ENCODE measurements around the gene ZBTB24.

ZBTB24 gene

DNA sequence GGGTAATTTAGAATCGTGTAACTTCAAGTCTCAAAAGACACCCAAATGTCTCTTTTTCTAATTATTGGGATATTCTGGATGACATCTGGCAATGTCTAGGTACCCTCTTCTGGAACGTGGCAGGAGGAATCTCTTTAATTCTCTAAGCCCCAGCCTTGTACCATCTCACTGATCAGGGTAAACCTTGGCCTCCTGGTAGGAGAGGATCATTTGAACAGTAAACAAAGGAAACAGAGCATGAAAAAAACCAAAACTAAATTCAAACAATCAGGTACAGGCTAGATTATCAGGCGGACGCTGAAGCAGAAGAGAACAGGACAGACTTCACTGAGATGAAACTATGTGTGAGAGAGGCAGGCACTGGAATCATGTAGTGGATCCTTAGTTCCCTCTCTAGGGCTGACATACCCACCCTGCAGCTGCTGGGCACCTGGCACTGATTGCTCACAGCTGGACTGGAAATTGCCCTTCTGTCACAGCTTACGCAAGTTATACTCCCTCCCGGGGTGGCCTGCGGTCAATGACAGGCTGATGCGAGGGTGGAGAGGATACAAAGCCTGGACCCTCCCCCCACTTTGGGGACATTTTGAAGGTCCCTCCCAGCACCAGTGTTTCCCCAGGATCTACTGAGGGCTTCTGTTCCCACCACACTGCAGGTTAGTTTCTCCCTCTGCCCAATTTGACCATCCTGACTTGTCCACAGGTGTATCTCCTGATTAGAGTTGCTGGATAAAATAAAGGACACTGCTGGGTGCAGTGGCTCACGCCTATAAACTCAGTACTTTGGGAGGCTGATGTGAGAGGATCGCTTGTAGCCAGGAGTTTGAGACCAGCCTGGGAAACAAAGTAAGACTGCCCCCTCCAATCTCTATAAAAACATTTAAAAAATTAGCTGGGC lies 20.6 kb upstream of the ZBTB24 start:
- no peak for DNase-seq (ENCODE audit: extremely low read depth in 1 of 2, low read depth in 1 of 2)

DNA sequence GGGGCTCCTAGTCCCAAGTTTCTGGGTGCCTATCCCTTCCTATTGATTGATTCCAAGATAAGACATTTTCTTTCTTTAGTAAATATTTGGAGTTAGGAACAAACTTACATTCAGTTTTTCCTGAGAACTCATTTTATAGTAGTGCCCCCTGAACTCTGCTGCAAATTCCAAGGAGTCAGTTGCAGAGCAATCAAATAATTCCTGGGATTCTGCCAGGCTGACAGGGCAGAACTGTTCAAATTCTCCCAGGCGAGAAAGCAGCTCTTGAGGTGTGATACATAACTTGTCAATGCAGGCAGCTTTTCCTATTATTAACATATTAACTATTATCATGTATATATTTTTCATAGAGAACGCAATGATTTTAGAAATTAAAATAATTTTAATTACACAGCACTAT lies 15.9 kb upstream of the ZBTB24 start:
- DNase-seq (ENCODE audit: extremely low read depth in 1 of 2, low read depth in 1 of 2), result no peak

DNA sequence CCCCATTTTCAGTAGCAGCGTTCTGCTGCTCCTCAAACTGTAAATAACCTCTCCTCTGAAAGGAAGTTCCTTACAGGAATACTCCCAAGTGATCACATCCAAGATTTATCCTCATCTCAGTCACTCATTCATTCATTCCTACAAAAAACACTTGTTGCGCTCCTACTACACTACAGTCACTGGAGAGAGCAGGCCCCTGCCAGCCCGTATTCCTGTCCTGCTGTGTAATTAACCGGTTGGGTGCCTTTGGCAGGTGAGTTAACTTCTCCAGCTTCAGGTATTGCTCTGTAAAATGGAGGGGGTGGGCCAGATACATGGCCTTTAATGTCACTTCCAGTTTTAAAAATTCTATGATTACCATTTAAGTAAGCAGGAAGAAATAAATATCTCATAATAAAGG lies 15.0 kb upstream of the ZBTB24 start:
- DNase-seq (ENCODE audit: extremely low read depth in 1 of 2, low read depth in 1 of 2), result no peak

DNA sequence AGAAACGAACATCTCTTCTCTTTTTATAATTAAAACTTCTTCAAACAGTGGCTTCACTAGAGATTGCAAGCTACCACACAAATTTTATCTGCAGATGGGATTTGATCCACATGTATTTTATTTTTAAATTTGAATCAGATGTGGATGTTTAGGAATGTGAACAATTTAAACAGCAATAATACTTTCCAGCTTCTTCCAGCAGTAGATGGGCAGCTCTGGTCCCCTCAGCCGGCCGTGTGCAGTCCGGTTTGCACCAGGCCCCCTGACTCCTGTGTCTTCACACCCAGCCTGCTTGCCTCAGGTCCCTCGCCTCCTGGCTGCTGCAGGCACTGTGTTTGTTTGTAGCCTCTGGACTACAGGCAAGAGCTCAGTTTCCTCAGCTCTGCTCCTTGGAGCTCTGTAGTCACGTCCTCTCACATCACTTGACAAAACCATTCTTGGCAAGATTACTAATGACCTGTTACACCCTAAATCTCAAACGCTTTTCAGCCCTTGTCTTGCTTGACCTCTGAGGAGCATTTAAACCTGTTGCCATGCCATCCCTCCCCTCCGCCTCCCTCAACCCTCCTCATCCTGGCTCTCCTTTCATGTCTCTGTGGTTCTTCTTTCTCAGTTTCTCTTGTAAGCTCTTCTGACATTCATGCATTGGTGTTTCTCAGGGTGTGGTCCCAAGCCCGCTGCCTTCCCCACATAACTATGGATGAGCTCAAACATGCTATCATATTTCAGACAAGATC lies 13.2 kb upstream of the ZBTB24 start:
- no peak for DNase-seq (ENCODE audit: extremely low read depth in 1 of 2, low read depth in 1 of 2)

DNA sequence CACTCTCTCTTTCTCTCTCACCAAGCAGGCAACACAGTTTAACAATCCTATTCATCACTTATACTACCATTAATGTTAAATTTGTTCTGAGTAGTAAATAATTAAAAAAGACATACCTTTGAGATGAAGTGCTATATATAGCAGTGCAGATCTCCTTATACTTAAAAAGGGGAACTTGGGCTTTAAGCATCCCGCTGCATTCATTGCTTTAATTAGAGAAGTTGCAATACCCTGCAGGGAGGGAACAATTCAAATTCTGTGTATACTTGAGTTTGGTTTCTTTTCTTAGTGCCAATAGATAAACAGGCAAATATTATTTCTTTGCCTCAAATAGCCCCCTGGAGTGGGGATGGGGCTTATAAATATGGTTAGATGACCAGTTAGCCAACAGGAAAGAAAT lies 10.8 kb upstream of the ZBTB24 start:
- no peak for DNase-seq (ENCODE audit: extremely low read depth in 1 of 2, low read depth in 1 of 2)

DNA sequence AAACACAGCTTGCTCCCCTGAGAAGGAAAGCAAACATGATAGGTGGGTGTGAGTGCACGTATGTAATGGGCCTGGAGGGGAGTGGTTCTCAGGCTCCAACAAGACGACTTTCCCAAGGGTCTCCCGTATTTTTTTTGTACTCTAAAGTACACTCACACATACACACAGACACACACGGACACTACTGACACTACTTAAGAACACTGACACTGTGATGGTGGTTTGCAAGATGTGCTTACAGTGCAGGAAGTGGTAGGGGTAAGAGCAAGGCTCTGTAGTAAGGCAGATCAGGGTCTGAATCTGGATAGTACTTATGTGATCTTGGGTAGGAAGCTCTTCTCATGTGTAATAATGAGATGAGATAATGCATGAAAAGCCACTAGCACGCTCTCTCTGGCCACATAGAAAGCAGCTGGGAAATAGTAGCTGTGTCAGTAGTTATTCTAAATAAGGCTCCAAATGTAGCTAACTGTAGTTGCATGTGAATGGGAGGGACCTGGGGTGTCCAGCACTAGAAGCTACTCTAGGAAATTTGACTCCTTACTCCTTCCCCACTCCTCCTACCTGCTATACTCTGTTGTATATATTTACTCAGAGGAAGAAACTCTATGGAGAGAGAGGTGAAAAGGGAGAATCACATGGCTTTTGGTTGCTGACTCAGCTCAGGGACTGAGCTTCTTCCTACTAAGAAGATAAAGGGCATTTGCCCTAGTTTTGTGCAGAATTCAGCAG lies 8.4 kb upstream of the ZBTB24 start:
- no peak for DNase-seq (ENCODE audit: extremely low read depth in 1 of 2, low read depth in 1 of 2)

DNA sequence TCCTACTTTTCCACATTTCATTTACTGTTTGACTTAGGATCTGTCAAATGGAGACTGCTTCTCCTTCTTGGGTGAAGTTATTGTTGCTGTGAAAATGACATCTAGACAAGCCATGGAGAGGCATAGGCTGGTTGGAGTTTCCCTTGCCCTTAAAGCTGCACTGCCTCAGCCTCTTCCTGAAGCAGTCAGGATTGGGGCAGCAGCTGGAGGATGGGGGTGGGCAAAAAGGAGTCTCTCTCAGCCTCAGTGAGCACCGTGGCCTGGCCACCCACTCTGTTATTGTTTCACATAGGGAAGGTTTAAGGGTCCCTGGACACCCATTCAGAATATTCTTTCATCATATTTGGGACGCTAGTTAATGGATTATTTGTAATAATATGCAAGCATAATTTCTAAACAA lies 7.7 kb upstream of the ZBTB24 start:
- DNase-seq (ENCODE audit: extremely low read depth in 1 of 2, low read depth in 1 of 2), result no peak

DNA sequence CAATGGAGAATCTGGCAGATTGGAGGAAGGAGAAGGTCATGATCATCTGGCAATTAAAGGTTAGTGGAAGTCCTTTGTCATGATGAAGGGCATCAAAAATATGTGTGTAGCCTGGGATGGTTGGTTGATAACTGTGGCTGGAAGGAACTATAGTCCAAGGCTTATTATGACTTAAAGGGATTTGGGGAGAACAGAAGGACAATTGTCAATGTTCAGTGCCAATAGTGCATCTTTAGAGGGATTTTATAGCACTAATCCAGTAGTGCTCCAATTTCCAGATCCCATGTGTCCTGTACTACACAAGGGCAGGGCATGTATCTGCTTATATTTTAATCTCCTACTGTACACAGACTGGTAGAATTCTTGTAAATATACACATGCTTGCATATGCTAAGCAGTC lies 5.0 kb upstream of the ZBTB24 start:
- no peak for DNase-seq (ENCODE audit: extremely low read depth in 1 of 2, low read depth in 1 of 2)

DNA sequence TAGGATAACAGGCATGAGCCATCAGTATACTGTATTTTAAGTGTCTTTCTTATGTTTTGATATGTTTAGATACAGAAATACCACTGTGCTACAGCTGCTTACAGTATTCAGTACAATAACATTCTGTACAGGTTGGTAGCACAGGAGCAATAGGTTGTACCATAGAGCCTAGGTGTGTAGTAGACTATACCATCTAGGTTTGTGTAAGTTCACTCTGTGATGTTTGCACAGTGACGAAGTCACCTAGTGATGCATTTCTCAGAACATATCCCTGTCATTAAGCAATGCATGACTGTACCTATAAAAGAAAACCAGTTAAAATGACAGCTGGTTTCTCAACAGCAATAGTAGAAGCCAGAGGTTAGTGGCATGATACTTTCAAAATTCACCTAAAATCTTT lies 3.0 kb upstream of the ZBTB24 start:
- DNase-seq (ENCODE audit: extremely low read depth in 1 of 2, low read depth in 1 of 2), result no peak

DNA sequence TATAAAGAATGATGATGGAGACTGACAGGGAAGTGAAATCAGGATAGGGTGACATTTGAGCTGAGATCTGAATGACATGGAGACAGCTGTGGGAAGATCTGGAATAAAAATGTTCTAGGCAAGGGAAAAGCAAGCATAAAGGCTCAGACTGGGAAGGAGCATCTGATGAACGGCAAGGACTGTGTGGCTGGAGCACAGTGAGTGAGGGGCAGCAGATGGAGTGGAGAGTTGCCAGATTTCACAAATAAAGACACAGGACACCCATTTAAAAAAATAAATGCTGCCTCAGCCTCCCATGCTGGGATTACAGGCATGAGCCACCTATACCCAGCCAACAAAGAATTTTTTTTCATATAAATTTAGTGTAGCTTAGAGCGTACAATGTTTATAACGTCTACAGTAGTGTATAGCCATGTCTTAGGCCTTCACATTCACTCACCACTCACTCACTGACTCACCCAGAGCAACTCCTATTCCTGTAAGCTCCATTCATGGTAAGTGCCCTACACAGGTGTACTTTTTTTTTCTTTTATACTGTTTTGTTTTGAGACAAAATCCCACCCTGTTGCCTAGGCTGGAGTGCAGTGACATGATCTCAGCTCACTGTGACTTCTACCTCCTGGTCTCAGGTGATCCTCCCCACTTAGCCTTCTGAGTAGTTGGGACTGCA lies 2.4 kb upstream of the ZBTB24 start:
- DNase-seq (ENCODE audit: extremely low read depth in 1 of 2, low read depth in 1 of 2), result no peak

DNA sequence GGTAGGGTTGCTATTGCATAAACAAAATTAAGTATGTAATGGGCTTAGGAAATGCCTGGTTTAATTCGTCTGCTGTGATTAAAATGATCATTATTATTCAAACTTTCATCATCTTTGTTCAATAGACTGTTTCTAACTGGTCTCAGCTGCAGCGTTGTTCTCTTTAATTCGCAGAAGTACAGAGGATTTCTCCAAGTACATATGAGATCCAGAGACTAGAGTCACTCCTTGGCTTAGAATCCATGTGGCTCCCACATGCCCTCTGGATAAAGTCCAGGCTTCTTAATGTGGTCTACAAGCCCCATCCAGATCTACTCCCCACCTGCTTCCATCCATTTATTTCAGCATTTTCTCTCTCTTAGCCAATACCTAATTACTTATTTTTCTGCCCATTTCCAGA lies 1.1 kb upstream of the ZBTB24 start:
- no peak for DNase-seq (ENCODE audit: extremely low read depth in 1 of 2, low read depth in 1 of 2)

DNA sequence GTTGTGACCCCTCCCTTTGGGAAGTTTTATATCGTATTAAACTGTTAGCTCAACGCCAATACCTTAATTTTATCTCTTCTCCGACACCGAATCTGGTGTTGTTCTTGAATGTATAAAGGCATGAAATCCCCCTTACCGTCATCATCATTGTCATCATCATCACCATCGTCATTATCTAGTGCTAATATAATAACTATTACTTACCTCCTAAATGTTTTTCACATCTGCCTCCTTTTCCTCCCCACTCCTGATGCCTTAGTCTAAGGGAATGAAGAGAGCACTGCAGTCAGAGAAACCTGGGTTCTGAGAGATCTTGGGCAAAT lies 677 bp upstream of the ZBTB24 start:
- no peak for DNase-seq (ENCODE audit: extremely low read depth in 1 of 2, low read depth in 1 of 2)

DNA sequence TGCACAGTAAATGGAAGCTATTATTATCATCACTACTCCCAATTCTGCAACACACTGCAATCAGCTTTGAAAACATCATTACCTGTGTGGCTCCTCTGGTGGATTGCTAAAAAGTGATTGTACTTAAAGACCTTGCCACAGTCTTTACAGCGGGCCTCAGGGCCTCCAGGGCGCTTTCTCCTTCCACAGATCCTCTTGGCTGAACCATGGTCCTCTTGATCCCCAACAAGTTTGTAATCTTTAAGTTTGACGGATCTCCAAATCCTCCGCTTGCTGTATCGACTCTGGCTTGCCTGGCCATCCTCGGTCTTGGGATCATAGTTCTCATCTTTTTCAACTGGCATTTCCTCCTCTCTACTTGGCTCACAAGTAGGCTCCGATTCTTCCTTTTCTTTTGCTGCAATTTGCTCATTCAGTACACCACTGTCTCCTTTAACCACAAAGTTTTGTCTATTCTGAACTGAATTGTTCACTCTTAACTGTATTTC lies 2.0 kb downstream of the ZBTB24 start:
- no peak for DNase-seq (ENCODE audit: extremely low read depth in 1 of 2, low read depth in 1 of 2)

DNA sequence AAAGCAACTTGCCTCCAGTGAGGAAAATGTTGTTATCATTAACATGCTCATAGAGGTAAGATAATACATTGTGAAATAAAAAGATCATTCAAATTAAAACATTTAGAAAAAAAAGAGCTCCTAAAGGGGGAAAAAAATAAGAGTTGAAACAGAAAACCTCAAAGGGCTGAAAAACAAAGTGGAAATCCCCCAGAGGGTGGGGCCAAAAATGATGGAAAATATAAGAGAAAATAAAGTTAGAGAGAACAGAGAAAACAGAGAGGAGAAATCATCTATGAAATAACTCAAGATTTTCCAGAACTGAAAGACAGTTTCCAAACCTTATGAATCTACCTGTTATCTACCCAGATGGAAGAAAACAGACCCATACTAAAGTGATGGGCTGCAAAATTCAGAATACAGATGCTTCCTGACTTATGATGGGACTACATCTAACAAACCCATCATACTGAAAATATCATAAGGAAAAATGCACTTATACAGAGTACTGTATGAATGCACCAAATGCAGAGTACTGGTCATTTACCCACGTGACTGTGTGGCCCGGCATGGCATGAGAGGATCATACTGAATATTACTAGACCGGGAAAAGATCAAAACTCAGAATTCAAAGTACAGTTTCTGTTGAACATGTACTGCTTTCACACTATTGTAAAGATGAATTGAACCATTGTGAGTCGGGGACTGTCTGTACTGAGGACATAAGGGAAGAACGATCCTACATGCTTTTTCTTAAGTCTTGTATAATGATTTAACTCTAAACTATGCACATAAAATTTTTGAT lies 4.0 kb downstream of the ZBTB24 start:
- DNase-seq (ENCODE audit: extremely low read depth in 1 of 2, low read depth in 1 of 2), result no peak

DNA sequence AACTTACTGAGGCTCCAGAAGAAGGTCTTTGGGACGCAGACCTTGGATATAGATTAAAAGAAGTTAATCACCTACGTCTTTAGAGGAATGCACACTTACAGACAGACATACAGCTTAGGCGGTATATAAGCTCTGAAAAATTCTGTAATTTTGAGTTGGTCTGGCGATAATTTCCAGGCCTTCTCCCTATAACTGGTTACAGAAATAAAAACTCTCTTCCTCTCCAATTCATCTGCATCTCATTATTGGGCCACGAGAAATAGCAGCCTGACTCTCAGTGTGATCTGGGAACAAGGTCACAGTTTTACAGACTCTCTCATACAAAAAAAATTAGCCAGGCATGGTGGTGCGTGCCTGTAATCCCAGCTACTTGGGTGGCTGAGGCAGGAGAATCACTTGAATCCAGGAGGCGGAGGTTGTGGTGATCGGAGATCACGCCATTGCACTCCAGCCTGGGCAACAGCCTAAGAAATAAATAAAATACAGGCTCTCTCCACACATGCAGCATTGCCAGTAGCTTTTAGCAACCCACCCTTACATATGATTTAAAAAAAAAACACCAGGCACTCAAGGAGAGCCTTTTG lies 4.7 kb downstream of the ZBTB24 start:
- DNase-seq (ENCODE audit: extremely low read depth in 1 of 2, low read depth in 1 of 2), result no peak

DNA sequence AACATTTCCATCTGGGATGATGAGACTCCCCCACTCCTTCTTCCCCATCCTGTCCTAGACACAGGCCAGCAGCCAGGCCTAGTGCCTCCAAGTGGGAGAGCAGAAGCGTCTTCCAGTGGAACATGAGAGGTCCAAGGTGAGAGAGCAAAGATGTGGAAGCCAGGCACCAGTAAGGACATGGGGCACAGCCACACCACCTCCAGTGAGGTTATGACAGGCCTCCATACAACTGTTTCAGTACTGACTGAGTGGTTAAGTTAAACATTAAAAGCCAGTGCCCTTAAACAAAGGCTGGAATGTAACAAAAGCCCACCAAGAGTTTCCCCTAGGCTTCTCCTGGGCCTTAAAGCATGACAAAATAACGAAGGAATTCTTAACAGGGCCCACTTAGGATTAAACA lies 5.3 kb downstream of the ZBTB24 start:
- no peak for DNase-seq (ENCODE audit: extremely low read depth in 1 of 2, low read depth in 1 of 2)

DNA sequence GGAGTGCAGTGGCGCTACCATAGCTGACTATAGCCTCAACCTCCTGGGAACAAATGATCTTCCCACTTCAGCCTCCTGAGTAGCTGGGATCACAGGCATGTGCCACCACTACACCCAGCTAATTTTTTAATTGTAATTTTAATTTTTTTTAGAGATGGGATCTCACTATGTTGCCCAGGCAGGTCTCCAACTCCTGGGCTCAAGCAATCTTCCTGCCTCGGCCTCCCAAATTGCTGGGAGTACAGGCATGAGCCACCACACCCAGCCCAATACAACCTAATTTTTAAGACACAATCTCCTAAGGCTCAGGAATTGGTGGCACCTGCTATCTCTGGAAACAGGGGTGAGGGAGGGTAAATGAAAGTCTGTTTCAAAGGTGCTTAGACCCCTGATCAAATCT lies 5.8 kb downstream of the ZBTB24 start:
- no peak for DNase-seq (ENCODE audit: extremely low read depth in 1 of 2, low read depth in 1 of 2)

DNA sequence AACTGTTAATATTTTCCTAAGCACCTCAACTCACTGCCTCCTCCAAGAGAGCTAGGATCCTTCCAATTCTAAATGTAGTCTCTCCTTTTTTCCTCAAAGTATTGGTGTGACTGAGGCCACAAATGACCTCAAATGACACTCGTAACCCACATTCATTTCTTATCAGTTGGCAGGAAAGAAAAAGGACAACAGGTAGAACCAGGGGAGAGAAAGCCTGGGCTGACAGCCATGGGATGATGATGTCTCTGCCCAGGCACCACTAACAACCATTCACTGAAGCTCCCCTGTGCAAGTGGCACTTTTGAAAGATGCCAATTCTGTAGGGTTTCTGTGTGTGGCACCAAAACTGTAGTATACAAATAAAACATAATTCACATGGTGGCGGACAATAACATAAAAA lies 7.4 kb downstream of the ZBTB24 start:
- DNase-seq (ENCODE audit: extremely low read depth in 1 of 2, low read depth in 1 of 2), result no peak

DNA sequence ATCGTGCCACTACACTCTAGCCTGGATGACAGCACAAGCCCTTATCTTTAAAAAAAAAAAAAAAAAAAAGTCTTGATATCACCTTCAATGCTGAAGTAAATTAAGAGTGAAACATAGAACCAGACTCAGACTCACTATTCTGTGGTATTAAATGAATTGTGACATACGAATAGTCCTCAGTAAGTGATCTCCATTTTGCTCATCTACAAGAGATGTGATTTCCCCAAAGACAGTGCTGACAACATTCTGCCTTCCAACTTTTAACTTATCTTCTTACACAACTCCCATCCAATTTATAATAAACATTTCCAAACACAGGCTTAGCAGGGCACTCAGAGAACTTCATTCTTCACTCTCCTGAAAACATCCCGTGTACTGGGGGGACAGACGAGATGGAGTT lies 8.0 kb downstream of the ZBTB24 start:
- DNase-seq (ENCODE audit: extremely low read depth in 1 of 2, low read depth in 1 of 2), result no peak

DNA sequence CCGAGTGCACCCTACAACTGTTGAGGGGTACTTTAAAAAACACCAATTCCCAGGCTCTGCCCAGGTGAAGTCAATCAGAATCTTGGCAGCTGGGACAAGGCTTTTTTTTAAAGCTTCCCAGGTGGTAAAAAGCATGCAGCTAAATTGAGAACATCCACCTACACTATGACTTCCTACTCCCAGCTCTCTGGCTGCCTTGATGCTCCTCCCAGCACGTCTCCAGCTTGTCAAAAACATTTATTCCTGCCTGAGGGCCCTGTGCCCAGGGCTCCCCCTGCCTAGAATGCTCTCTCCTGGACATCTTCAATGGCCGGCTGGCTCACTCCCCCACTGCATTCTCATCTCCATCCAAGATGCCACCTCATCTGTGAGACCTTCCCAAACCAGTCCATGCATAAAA lies 9.9 kb downstream of the ZBTB24 start:
- no peak for DNase-seq (ENCODE audit: extremely low read depth in 1 of 2, low read depth in 1 of 2)

Measured in stimulated activated CD8-positive, alpha-beta memory T cell treated with anti-CD3 and anti-CD28 coated beads, Interleukin-7, amount 100 ng/mL, for 48 hours (primary cell).